Stimulated activated CD8-positive, alpha-beta memory T cell treated with anti-CD3 and anti-CD28 coated beads, Interleukin-12 subunit alpha, Interleukin-12 subunit beta, amount 100 ng/mL, for 24 hours (primary cell): ENCODE results near the gene CLEC2D.
"Not testable (repeated sequence)": the region's sequence is repeated elsewhere in the genome, so short reads cannot be mapped to it uniquely, and the experiment has no call there.

Experiments used
- DNase-seq: peaks from one replicate; pipeline ENCODE4 v3.0.0-alpha.2; 2020; ENCODE audit errors: extremely low read depth

The CLEC2D gene

GRCh38 chr12:9699898-9700605 is 30.5 kb downstream of the CLEC2D start:
- DNase-seq, result no peak

- no peak for DNase-seq
Measured at GRCh38 chr12:9700606-9700956, 31.1 kb downstream of the CLEC2D start.

- DNase-seq, result no peak
Measured at GRCh38 chr12:9701380-9702154, 32.1 kb downstream of the CLEC2D start.

GRCh38 chr12:9702255-9702654 is 32.7 kb downstream of the CLEC2D start:
- DNase-seq, result no peak

- DNase-seq, result not testable (repeated sequence)
Measured at GRCh38 chr12:9704561-9704960, 35.0 kb downstream of the CLEC2D start.

GRCh38 chr12:9706086-9706685 is 36.7 kb downstream of the CLEC2D start:
- no peak for DNase-seq

- no peak for DNase-seq
Measured at GRCh38 chr12:9707356-9707755, 37.8 kb downstream of the CLEC2D start.

GRCh38 chr12:9707864-9708808 is 38.6 kb downstream of the CLEC2D start:
- DNase-seq, result no peak

GRCh38 chr12:9708853-9709252 is 39.3 kb downstream of the CLEC2D start:
- DNase-seq, result no peak

- no peak for DNase-seq
Measured at GRCh38 chr12:9710584-9711375, 41.3 kb downstream of the CLEC2D start.

- no peak for DNase-seq
Measured at GRCh38 chr12:9711664-9712063, 42.2 kb downstream of the CLEC2D start.

- DNase-seq, result not testable (repeated sequence)
Measured at GRCh38 chr12:9713032-9713558, 43.6 kb downstream of the CLEC2D start.

GRCh38 chr12:9717070-9717925 is 47.8 kb downstream of the CLEC2D start:
- DNase-seq, result no peak

- DNase-seq, result no peak
Measured at GRCh38 chr12:9718968-9719367, 49.5 kb downstream of the CLEC2D start.

GRCh38 chr12:9719790-9720189 is 50.3 kb downstream of the CLEC2D start:
- DNase-seq, result no peak

GRCh38 chr12:9721394-9722092 is 52.0 kb downstream of the CLEC2D start:
- no peak for DNase-seq

- DNase-seq, result no peak
Measured at GRCh38 chr12:9724023-9724422, 54.5 kb downstream of the CLEC2D start.

GRCh38 chr12:9725213-9725870 is 55.8 kb downstream of the CLEC2D start:
- DNase-seq, result no peak

- DNase-seq, result no peak
Measured at GRCh38 chr12:9727813-9728212, 58.3 kb downstream of the CLEC2D start.
